GM10266 (cell line): ENCODE measurements around the gene CD109.
"Not testable (repeated sequence)": the region's sequence is repeated elsewhere in the genome, so short reads cannot be mapped to it uniquely, and the experiment has no call there.

ENCODE experiments used
- DNase-seq: peaks from one replicate; pipeline ENCODE4 v3.0.0; 2012; ENCODE audit errors: extremely low spot score
- TF ChIP-seq, protein P1 (sequence below): IDR thresholded peaks from 2 replicates; pipeline ENCODE4 v1.5.1; 2012; ENCODE audit warnings: mild to moderate bottlenecking, low read depth; ENCODE audit not compliant: control insufficient read depth, insufficient read depth; ENCODE audit errors: missing control alignments

Gene CD109

DNA sequence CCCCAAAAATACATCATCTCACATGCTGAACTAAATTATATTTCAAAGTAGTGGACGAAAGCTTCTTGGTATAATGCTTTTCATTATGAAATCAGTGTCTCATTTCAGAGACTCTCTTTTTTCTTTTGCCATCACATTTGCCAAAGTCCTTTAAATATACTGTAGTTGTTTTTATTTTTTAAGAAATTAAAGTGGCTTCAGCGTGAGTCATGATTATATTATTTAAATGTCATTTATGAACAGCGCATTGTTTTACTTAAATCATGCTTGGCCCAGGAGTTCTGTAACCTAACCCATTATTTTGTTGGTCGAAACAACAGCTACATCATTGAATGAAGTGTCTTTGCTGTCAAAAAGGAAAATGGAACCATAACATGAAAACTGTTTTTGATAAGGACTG is 100.9 kb downstream of the CD109 start:
- TF ChIP-seq, protein P1, sequence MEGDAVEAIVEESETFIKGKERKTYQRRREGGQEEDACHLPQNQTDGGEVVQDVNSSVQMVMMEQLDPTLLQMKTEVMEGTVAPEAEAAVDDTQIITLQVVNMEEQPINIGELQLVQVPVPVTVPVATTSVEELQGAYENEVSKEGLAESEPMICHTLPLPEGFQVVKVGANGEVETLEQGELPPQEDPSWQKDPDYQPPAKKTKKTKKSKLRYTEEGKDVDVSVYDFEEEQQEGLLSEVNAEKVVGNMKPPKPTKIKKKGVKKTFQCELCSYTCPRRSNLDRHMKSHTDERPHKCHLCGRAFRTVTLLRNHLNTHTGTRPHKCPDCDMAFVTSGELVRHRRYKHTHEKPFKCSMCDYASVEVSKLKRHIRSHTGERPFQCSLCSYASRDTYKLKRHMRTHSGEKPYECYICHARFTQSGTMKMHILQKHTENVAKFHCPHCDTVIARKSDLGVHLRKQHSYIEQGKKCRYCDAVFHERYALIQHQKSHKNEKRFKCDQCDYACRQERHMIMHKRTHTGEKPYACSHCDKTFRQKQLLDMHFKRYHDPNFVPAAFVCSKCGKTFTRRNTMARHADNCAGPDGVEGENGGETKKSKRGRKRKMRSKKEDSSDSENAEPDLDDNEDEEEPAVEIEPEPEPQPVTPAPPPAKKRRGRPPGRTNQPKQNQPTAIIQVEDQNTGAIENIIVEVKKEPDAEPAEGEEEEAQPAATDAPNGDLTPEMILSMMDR, result no peak
- DNase-seq, result no peak

DNA sequence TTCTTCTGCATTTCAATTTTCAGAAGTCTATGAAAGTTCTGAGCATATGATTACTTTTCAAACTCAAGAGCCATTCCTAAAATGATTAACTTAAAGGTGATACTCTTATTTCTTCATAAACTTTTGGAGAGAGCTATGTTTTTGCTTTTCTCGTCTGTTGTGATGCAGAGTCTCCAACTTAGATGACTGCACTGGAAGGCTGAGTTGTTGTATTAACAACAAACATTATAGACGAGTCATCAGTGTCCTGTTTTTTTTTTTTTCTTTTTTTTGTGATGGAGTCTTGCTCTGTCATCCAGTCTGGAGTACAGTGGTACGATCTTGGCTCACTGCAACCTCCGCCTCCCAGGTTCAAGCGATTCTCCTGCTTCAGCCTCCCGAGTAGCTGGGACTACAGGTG is 101.9 kb downstream of the CD109 start:
- TF ChIP-seq, protein P1, result no peak
- DNase-seq, result no peak

GRCh38 chr6:73798592-73798991 is 102.6 kb downstream of the CD109 start:
- peak; percentile 53 for DNase-seq
- TF ChIP-seq, protein P1, result no peak

GRCh38 chr6:73800997-73801396 is 105.0 kb downstream of the CD109 start:
- TF ChIP-seq, protein P1, result no peak
- no peak for DNase-seq

GRCh38 chr6:73801652-73802268 is 105.8 kb downstream of the CD109 start:
- no peak for DNase-seq

DNA sequence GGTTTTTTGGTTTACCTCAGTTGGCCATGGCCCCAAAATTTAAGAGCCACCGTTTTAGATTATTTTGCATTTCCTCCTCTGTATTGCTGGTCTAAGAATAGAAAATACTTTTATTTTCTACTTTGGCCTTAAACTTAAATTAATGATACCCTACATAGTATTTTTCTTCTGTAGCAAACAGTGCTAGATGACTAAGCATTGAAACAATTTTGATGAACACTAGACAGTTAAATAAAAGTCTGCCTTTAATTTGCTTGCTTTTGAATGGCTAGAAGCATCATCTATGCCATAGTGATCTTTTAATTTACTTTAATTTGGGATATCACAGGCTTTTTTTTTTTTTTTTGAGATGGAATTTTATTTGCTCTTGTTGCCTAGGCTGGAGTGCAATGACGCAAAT is 106.4 kb downstream of the CD109 start:
- TF ChIP-seq, protein P1, result no peak
- no peak for DNase-seq

More at GRCh38 chr6:73801652-73802268, 105.8 kb downstream of the CD109 start:
- TF ChIP-seq, protein P1, result no peak

- no peak for DNase-seq
- TF ChIP-seq, protein P1, result peak; percentile 29
These were observed 107.7 kb downstream of the CD109 start for GRCh38 chr6:73803562-73804241.

- DNase-seq, result not testable (repeated sequence)
These were observed 109.2 kb downstream of the CD109 start for GRCh38 chr6:73805221-73805620.

GRCh38 chr6:73805982-73806381 is 110.0 kb downstream of the CD109 start:
- DNase-seq, result not testable (repeated sequence)
